ENCODE data around the gene MEOX2. TPM values are rescaled to one million over a fixed set of nuclear protein-coding genes. Genes with fewer than 3 reads are reported as not detected.

The MEOX2 gene
- total RNA-seq, 1 experiment from 2014 or later = not detected

GRCh38 chr7:15647309-15647708 is 39.2 kb downstream of the MEOX2 start:
- no peak overlapping the region for H3K4me2 ChIP-seq (ENCODE audit: low read length)
- no peaks in the 10 kb centered on the region for H3K79me2 ChIP-seq (ENCODE audit: low read length)
- ATAC-seq (no peak), DNase-seq (no peak)
- TF ChIP-seq CTCF (conservative IDR thresholded peaks at IDR 0.05; ENCODE audit: low read depth, low read length) (no peak), EZH2 (IDR thresholded peaks at IDR 0.05; ENCODE audit: low read length, unreplicated experiment) (no peak), EZH2phosphoT487 (IDR thresholded peaks at IDR 0.05; ENCODE audit: borderline replicate concordance, low read length) (no peak)
- no peaks in the 10 kb centered on the region for H3K9me2 ChIP-seq (replicated peaks; ENCODE audit: low read length)
- no peaks in the 10 kb centered on the region for H3K27me3 ChIP-seq (ENCODE audit: low read length)
- H4K20me1 ChIP-seq (ENCODE audit: low read length) = no peaks in the 10 kb centered on the region
- intact Hi-C loops (cut with micrococcal nuclease) = no loop called here
- ChIA-PET POLR2A (ENCODE audit: unreplicated experiment) (no interaction called here), CTCF (no interaction called here)
- no peaks in the 10 kb centered on the region for H3K4me1 ChIP-seq (ENCODE audit: insufficient read depth, low read length)
- H3K27ac ChIP-seq (ENCODE audit: low read length) = no peak overlapping the region
- BruUV-seq (replicated peaks) = no TSS peak
- H3K9ac ChIP-seq (ENCODE audit: low read length) = no peak overlapping the region
- no peak overlapping the region for H3K4me3 ChIP-seq (ENCODE audit: low read length)
- H3K36me3 ChIP-seq (ENCODE audit: low read depth, low read length) = no peaks in the 10 kb centered on the region
- H3K9me3 ChIP-seq (ENCODE audit: low read length) = no peaks in the 10 kb centered on the region
- no peak overlapping the region for H2AFZ ChIP-seq (ENCODE audit: low read length)
- no peaks in the 10 kb centered on the region for H3F3A ChIP-seq (ENCODE audit: low read length, unreplicated experiment)

- no peak for TF ChIP-seq EZH2phosphoT487 (IDR thresholded peaks at IDR 0.05; ENCODE audit: borderline replicate concordance, low read length)
- peak; percentile 22; the same call in 1 of the 2 replicates for TF ChIP-seq CTCF (conservative IDR thresholded peaks at IDR 0.05; ENCODE audit: low read depth, low read length)
- TF ChIP-seq EZH2 (IDR thresholded peaks at IDR 0.05; ENCODE audit: low read length, unreplicated experiment) = no peak
- no peaks in the 10 kb centered on the region for H3K4me1 ChIP-seq (ENCODE audit: insufficient read depth, low read length)
- no peaks in the 10 kb centered on the region for H3K36me3 ChIP-seq (ENCODE audit: low read depth, low read length)
- peak; percentile 45; the same call in 1 of the 2 replicates for ATAC-seq
- H3F3A ChIP-seq (ENCODE audit: low read length, unreplicated experiment) = no peaks in the 10 kb centered on the region
- peak; percentile 6 for DNase-seq
- H3K79me2 ChIP-seq (ENCODE audit: low read length) = no peaks in the 10 kb centered on the region
- no peak overlapping the region for H3K9ac ChIP-seq (ENCODE audit: low read length)
- no peaks in the 10 kb centered on the region for H3K9me3 ChIP-seq (ENCODE audit: low read length)
- H3K27me3 ChIP-seq (ENCODE audit: low read length) = no peaks in the 10 kb centered on the region
- ChIA-PET POLR2A (ENCODE audit: unreplicated experiment) (no interaction called here), CTCF (no interaction called here)
- no peak overlapping the region for H2AFZ ChIP-seq (ENCODE audit: low read length)
- intact Hi-C loops (cut with micrococcal nuclease) = no loop called here
- no TSS peak for BruUV-seq (replicated peaks)
- H3K9me2 ChIP-seq (replicated peaks; ENCODE audit: low read length) = no peaks in the 10 kb centered on the region
- no peak overlapping the region for H3K4me2 ChIP-seq (ENCODE audit: low read length)
- H4K20me1 ChIP-seq (ENCODE audit: low read length) = no peaks in the 10 kb centered on the region
- H3K27ac ChIP-seq (ENCODE audit: low read length) = no peak overlapping the region
- no peak overlapping the region for H3K4me3 ChIP-seq (ENCODE audit: low read length)
Measured at GRCh38 chr7:15643000-15643705, 43.3 kb downstream of the MEOX2 start.

GRCh38 chr7:15628876-15629275 is 57.6 kb downstream of the MEOX2 start:
- Histone ChIP-seq H3K9me2 (replicated peaks; ENCODE audit: low read length) (no peaks in the 10 kb centered on the region), H3K4me1 (ENCODE audit: insufficient read depth, low read length) (peaks cover 18% of the 10 kb centered on the region), H3K9ac (ENCODE audit: low read length) (no peak overlapping the region), H3K27ac (ENCODE audit: low read length) (peak overlapping the region; percentile 25; the same call in 1 of the 2 replicates), H4K20me1 (ENCODE audit: low read length) (no peaks in the 10 kb centered on the region), H3K9me3 (ENCODE audit: low read length) (no peaks in the 10 kb centered on the region), H3K4me3 (ENCODE audit: low read length) (no peak overlapping the region), H3K79me2 (ENCODE audit: low read length) (no peaks in the 10 kb centered on the region), H3K36me3 (ENCODE audit: low read depth, low read length) (no peaks in the 10 kb centered on the region), H2AFZ (ENCODE audit: low read length) (no peak overlapping the region), H3F3A (ENCODE audit: low read length, unreplicated experiment) (no peaks in the 10 kb centered on the region), H3K27me3 (ENCODE audit: low read length) (no peaks in the 10 kb centered on the region), H3K4me2 (ENCODE audit: low read length) (no peak overlapping the region)
- DNase-seq (peak; percentile 39), ATAC-seq (peak; percentile 62)
- BruUV-seq (replicated peaks) = no TSS peak
- ChIA-PET CTCF (no interaction called here), POLR2A (ENCODE audit: unreplicated experiment) (no interaction called here)
- intact Hi-C loops (cut with micrococcal nuclease) = no loop called here
- TF ChIP-seq EZH2phosphoT487 (IDR thresholded peaks at IDR 0.05; ENCODE audit: borderline replicate concordance, low read length) (no peak), EZH2 (IDR thresholded peaks at IDR 0.05; ENCODE audit: low read length, unreplicated experiment) (no peak), CTCF (conservative IDR thresholded peaks at IDR 0.05; ENCODE audit: low read depth, low read length) (no peak)

All from PC-3 (cell line).